Measurements from ENCODE around the gene RPRD1B. TPM values are rescaled to one million over a fixed set of nuclear protein-coding genes. Genes with fewer than 3 reads are reported as not detected.

Gene RPRD1B
- total and polyA plus RNA-seq, 2 of the 8 experiments (the other 6 are each of a cell fraction or from before 2014, with no cell fraction given) = 10.3 to 20.9 TPM

DNA sequence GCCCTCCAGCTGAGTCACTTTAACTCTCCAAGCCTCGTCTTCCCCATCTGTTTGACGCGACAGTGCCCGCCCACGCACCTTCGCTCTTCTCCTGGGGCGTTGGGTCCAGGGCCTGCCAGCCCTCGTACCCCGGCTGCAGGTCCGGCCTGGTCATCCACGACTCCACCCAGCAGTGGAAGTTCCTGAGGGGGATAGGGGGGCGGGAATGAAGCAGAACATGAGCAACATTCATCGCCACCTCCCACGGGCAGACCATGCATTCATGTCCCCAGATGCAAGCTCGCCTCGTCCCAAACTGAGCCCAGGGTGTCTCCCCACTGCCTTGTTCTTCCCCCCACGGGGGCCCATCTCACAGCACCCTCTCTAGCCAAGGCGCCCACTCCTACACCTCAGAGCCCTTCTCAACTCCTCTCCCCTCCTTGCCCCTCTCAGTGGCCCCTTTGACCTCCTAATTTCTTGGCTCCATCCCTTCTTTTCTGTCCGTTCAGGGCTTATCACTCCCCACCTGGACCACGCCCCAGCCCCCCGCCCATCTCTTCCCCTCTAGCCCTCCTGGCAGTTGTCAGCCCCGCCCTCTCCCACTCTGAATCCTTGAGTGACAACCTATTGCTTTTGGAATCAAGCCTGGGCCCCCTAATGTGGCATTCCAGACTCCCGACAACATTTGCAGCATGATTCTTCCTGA, 107.8 kb downstream of the RPRD1B start:
- Histone ChIP-seq H3K56ac (replicated peaks; ENCODE audit: insufficient read length, low read depth, low read length) (no peak overlapping the region), H3K9ac (replicated peaks in 1 of 4; ENCODE audit: extremely low read depth in 1 of 4, low read depth in 3 of 4, low read length in 3 of 4) (no peak overlapping the region), H3K27me3 (replicated peaks in 1 of 4; ENCODE audit: control insufficient read depth in 3 of 4, extremely low read depth in 1 of 4, insufficient read depth in 3 of 4, low read length in 3 of 4) (no peaks in the 10 kb centered on the region), H3K4me1 (replicated peaks in 1 of 4; ENCODE audit: control insufficient read depth in 3 of 4, insufficient read depth in 4 of 4, low read length in 3 of 4) (peaks cover 0 to 8% (median 3%) of the 10 kb centered on the region in 4 experiments; a peak in 4 of 7 replicates), H3K4me3 (ENCODE audit: extremely low read depth in 1 of 4, insufficient read depth in 2 of 4, low read depth in 3 of 4, low read length in 4 of 4) (no peak overlapping the region), H3K23ac (ENCODE audit: insufficient read length) (no peak overlapping the region), H3K4me2 (ENCODE audit: insufficient read depth in 1 of 2, low read depth in 2 of 2, low read length in 2 of 2) (no peak overlapping the region), H3K79me2 (ENCODE audit: control insufficient read depth in 1 of 2, insufficient read depth in 2 of 2, low read length in 2 of 2) (no peaks in the 10 kb centered on the region), H3K9me3 (ENCODE audit: insufficient read depth in 2 of 2, low read depth in 1 of 2, low read length in 1 of 2) (no peaks in the 10 kb centered on the region), H3K27ac (ENCODE audit: low read depth, low read length) (no peak overlapping the region), H3K4ac (replicated peaks; ENCODE audit: insufficient read length, low read depth, low read length) (no peak overlapping the region), H3K36me3 (ENCODE audit: control insufficient read depth in 2 of 4, insufficient read depth in 4 of 4, low read length in 3 of 4) (no peaks in the 10 kb centered on the region), H3K18ac (ENCODE audit: extremely low read depth, low read length) (no peak overlapping the region), H2BK20ac (ENCODE audit: low read length) (no peak overlapping the region), H2BK5ac (ENCODE audit: low read depth, low read length) (no peak overlapping the region), H4K8ac (ENCODE audit: extremely low read depth, insufficient read depth, low read length) (no peak overlapping the region), H4K20me1 (replicated peaks in 1 of 2; ENCODE audit: control insufficient read depth in 1 of 2, insufficient read depth in 2 of 2, low read length in 2 of 2) (no peaks in the 10 kb centered on the region), H2BK15ac (ENCODE audit: low read length) (no peak overlapping the region), H4K91ac (replicated peaks; ENCODE audit: insufficient read length, low read length) (no peak overlapping the region), H2AK5ac (ENCODE audit: low read depth, low read length) (no peak overlapping the region), H2AFZ (ENCODE audit: low read length) (no peak overlapping the region), H4K5ac (ENCODE audit: insufficient read length, low read depth, low read length) (no peak overlapping the region), H3K23me2 (ENCODE audit: low read depth, low read length) (no peaks in the 10 kb centered on the region), H3K79me1 (ENCODE audit: low read depth, low read length) (no peaks in the 10 kb centered on the region), H3K14ac (ENCODE audit: insufficient read length) (no peak overlapping the region), H2BK12ac (ENCODE audit: low read depth, low read length) (no peak overlapping the region), H2BK120ac (replicated peaks; ENCODE audit: low read depth, low read length) (no peak overlapping the region)
- ChIA-PET POLR2A (ENCODE audit: partially characterized antibody) (no interaction called here), CTCF (ENCODE audit: partially characterized antibody) (interaction anchor here (0.7 to 2.1 kb wide), 5 partner anchors 9 to 80 kb away, joined by 3 to 4 read pairs (median 3); no protein-coding TSS in a partner anchor)
- DNase-seq (ENCODE audit: low read depth in 1 of 2, low spot score in 2 of 2) (no peak), FAIRE-seq (no peak)
- WGBS, 2 experiments (ENCODE audit: extremely low coverage in 1 of 2, insufficient coverage in 1 of 2, insufficient read length in 1 of 2, insufficient replicate concordance in 2 of 2, low coverage in 1 of 2, low lambda C conversion rate in 2 of 2, missing lambda C conversion rate in 1 of 2) = 92% methylated on average over 20 of the region's 23 CpGs; no CpG with 5 or more reads in 1 of the 2 experiments
- TF ChIP-seq RBBP5 (IDR thresholded peaks at IDR 0.05; ENCODE audit: borderline replicate concordance, low read depth, low read length) (no peak), BACH1 (IDR thresholded peaks at IDR 0.05; ENCODE audit: low read length) (no peak), POLR2A (IDR thresholded peaks at IDR 0.05; ENCODE audit: control extremely low read depth in 1 of 2, low read depth in 2 of 2, low read length in 2 of 2) (no peak), SAP30 (IDR thresholded peaks at IDR 0.05; ENCODE audit: insufficient read depth, insufficient replicate concordance, low read length) (no peak), BCL11A (IDR thresholded peaks at IDR 0.05; ENCODE audit: low read depth in 2 of 2, low read length in 2 of 2) (no peak), CTBP2 (IDR thresholded peaks at IDR 0.05; ENCODE audit: borderline replicate concordance, insufficient read depth, insufficient read length, low read length) (no peak), SP4 (IDR thresholded peaks at IDR 0.05; ENCODE audit: low read length) (no peak), TAF7 (optimal IDR thresholded peaks at IDR 0.05; ENCODE audit: borderline replicate concordance, low read depth, low read length) (no peak), POU5F1 (IDR thresholded peaks at IDR 0.05; ENCODE audit: low read depth, low read length) (no peak), JUN (IDR thresholded peaks at IDR 0.05; ENCODE audit: low read depth, low read length) (no peak)
- TF ChIP-seq, protein P1, sequence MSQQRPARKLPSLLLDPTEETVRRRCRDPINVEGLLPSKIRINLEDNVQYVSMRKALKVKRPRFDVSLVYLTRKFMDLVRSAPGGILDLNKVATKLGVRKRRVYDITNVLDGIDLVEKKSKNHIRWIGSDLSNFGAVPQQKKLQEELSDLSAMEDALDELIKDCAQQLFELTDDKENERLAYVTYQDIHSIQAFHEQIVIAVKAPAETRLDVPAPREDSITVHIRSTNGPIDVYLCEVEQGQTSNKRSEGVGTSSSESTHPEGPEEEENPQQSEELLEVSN (IDR thresholded peaks at IDR 0.05) = no peak
- TF ChIP-seq, protein P2, sequence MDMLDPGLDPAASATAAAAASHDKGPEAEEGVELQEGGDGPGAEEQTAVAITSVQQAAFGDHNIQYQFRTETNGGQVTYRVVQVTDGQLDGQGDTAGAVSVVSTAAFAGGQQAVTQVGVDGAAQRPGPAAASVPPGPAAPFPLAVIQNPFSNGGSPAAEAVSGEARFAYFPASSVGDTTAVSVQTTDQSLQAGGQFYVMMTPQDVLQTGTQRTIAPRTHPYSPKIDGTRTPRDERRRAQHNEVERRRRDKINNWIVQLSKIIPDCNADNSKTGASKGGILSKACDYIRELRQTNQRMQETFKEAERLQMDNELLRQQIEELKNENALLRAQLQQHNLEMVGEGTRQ (IDR thresholded peaks at IDR 0.05; ENCODE audit: low read length) = no peak
